ENCODE data around the gene SLC25A38.
"Not testable (repeated sequence)": the region's sequence is repeated elsewhere in the genome, so short reads cannot be mapped to it uniquely, and the experiment has no call there.

GRCh38 chr3:39370450-39370849, 12.7 kb upstream of the SLC25A38 start:
- not testable (repeated sequence) for TF ChIP-seq CTCF (IDR thresholded peaks at IDR 0.05; ENCODE audit: low read depth, low read length, poor library complexity, severe bottlenecking); EZH2phosphoT487 (IDR thresholded peaks at IDR 0.05; ENCODE audit: borderline replicate concordance, low read length)
